Lung microvascular endothelial cell (primary cell): ENCODE data around the gene ARL2. TPM values are rescaled to one million over a fixed set of nuclear protein-coding genes. Genes with fewer than 3 reads are reported as not detected.

ENCODE experiments used
- total RNA-seq: library from RNA; depleted of rRNA; stranded (reverse); fragments of >200 nt; gene quantifications from 2 replicates; pipeline ENCODE4 v1.2.1, GENCODE V29; 2014

ARL2 gene
- total RNA-seq, 1 donor from 2014 or later, result 145 TPM

Other genes starting within 250 kb of the ARL2 start
- gene SF1, start 235.6 kb upstream of the ARL2 start, total RNA-seq, result 43.6 and 63.7 TPM in 2 replicates
- 34.9 and 51.0 TPM in 2 replicates for gene MAP4K2, start 210.9 kb upstream of the ARL2 start, total RNA-seq
- gene MEN1, start 203.6 kb upstream of the ARL2 start, total RNA-seq, result 10.5 and 12.5 TPM in 2 replicates
- gene CDC42BPG, start 169.5 kb upstream of the ARL2 start, total RNA-seq, result 0.22 and 0.79 TPM in 2 replicates
- gene EHD1, start 135.5 kb upstream of the ARL2 start, total RNA-seq, result 27.6 and 33.6 TPM in 2 replicates
- 7.6 and 12.1 TPM in 2 replicates for gene ATG2A, start 97.0 kb upstream of the ARL2 start, total RNA-seq
- gene PPP2R5B, start 89.5 kb upstream of the ARL2 start, total RNA-seq, result 5.0 and 11.5 TPM in 2 replicates
- gene GPHA2, start 78.3 kb upstream of the ARL2 start, total RNA-seq, result not detected in 2 replicates
- not detected in 2 replicates for gene MAJIN, start 42.1 kb upstream of the ARL2 start, total RNA-seq
- gene BATF2, start 17.2 kb upstream of the ARL2 start, total RNA-seq, result 0.20 and 0.44 TPM in 2 replicates
- gene SNX15, start 13.3 kb downstream of the ARL2 start, total RNA-seq, result 6.8 and 10.7 TPM in 2 replicates
- gene SAC3D1, start 27.1 kb downstream of the ARL2 start, total RNA-seq, result 6.8 and 7.5 TPM in 2 replicates
- gene NAALADL1, start 44.4 kb downstream of the ARL2 start, total RNA-seq, result 9.8 and 12.3 TPM in 2 replicates
- gene CDCA5, start 69.9 kb downstream of the ARL2 start, total RNA-seq, result 2.0 and 3.9 TPM in 2 replicates
- 20.5 and 24.0 TPM in 2 replicates for gene ZFPL1, start 70.1 kb downstream of the ARL2 start, total RNA-seq
- gene VPS51, start 82.1 kb downstream of the ARL2 start, total RNA-seq, result 154 and 265 TPM in 2 replicates
- 15.3 and 21.4 TPM in 2 replicates for gene TM7SF2, start 97.7 kb downstream of the ARL2 start, total RNA-seq
- 4.6 and 9.7 TPM in 2 replicates for gene ZNHIT2, start 103.5 kb downstream of the ARL2 start, total RNA-seq
- 355 and 442 TPM in 2 replicates for gene FAU, start 108.0 kb downstream of the ARL2 start, total RNA-seq
- 39.2 and 41.3 TPM in 2 replicates for gene MRPL49, start 108.2 kb downstream of the ARL2 start, total RNA-seq
- 4.1 and 10.1 TPM in 2 replicates for gene SYVN1, start 120.4 kb downstream of the ARL2 start, total RNA-seq
- not detected in 2 replicates for gene SPDYC, start 156.1 kb downstream of the ARL2 start, total RNA-seq
- gene CAPN1, start 167.8 kb downstream of the ARL2 start, total RNA-seq, result 60.9 and 80.2 TPM in 2 replicates
- 1.8 and 3.5 TPM in 2 replicates for gene POLA2, start 247.8 kb downstream of the ARL2 start, total RNA-seq